A549 (cell line): ENCODE measurements around the gene PHGDH. TPM values are rescaled to one million over a fixed set of nuclear protein-coding genes. Genes with fewer than 3 reads are reported as not detected.

Experiments used
- ATAC-seq, 2 experiments: fragments of 200-7000 bp in 1 of 2; fragments of >200 bp in 1 of 2; cut with Nextera tagmentation in 1 of 2; cut with Tn5 transposase in 1 of 2; 3 replicates each; pipeline versions ENCODE4 v1.8.0 to v1.9.1; 2018 to 2020; ENCODE audit warnings: mild to moderate bottlenecking in 1 of 2, moderate library complexity in 1 of 2
- CTCF ChIA-PET: fragments of 300-600 bp; sonication (Branson Sonifier 250); formaldehyde crosslinking; extraction: SDS; loops from one replicate; lab custom pipeline; 2021; ENCODE audit warnings: antibody characterized with exemption, inconsistent platforms; lab: Yijun Ruan, JAX
- POLR2A ChIA-PET: fragments of 350-600 bp; formaldehyde crosslinking; extraction: SDS; loops from one replicate; lab custom pipeline; 2021; ENCODE audit warnings: antibody characterized with exemption, inconsistent platforms; lab: Yijun Ruan, JAX
- DNase-seq, 2 experiments: peaks; one replicate each; pipeline versions ENCODE4 v3.0.0 to v3.0.0-alpha.2; 2011 to 2016; ENCODE audit warnings: low read depth in 1 of 2, low spot score in 1 of 2
- FAIRE-seq: peaks from 2 replicates; lab custom pipeline; 2011; peaks lifted over from hg19 to GRCh38; lab: Jason Lieb, UNC
- H3K27ac ChIP-seq, 2 experiments: fragments of >200 bp; sonication (Bioruptor Twin); formaldehyde crosslinking; 3 replicates each; pipeline ENCODE4 v1.5.1; 2016 to 2017
- H3K4me1 ChIP-seq: fragments of >200 bp; sonication (Bioruptor Twin); formaldehyde crosslinking; 3 replicates; pipeline ENCODE4 v1.6.1; 2016
- H3K4me2 ChIP-seq: fragments of >200 bp; sonication (Bioruptor Twin); formaldehyde crosslinking; 3 replicates; pipeline ENCODE4 v1.6.1; 2016
- H3K4me3 ChIP-seq: fragments of >200 bp; sonication (Bioruptor Twin); formaldehyde crosslinking; 3 replicates; pipeline ENCODE4 v1.5.1; 2016
- H3K9me3 ChIP-seq: fragments of >200 bp; sonication (Bioruptor Twin); formaldehyde crosslinking; 3 replicates; pipeline ENCODE4 v1.6.1; 2016
- BHLHE40 ChIP-seq: IDR thresholded peaks from 2 replicates; pipeline ENCODE4 v1.6.1; 2012; ENCODE audit warnings: low read depth, low read length, inconsistent platforms
- CBX2 ChIP-seq: fragments of 200-600 bp; sonication (generic); IDR thresholded peaks from 2 replicates; pipeline ENCODE4 v1.6.1; 2016; ENCODE audit warnings: low read depth, mild to moderate bottlenecking, borderline replicate concordance
- EP300 ChIP-seq, 2 experiments: fragments of >200 bp; sonication (Bioruptor Twin); formaldehyde crosslinking; IDR thresholded peaks; 2 replicates in 1 of 2; 3 replicates in 1 of 2; pipeline ENCODE4 v1.6.1; 2016 to 2017
- FOSB ChIP-seq: fragments of 250-450 bp; sonication (Bioruptor Pico); IDR thresholded peaks from 2 replicates; pipeline ENCODE4 v1.5.0; 2020; ENCODE audit warnings: mild to moderate bottlenecking, moderate library complexity
- HDAC2 ChIP-seq: fragments of 200-600 bp; sonication (generic); IDR thresholded peaks from 2 replicates; pipeline ENCODE4 v1.6.1; 2016
- HOXA7 ChIP-seq: fragments of 250-450 bp; sonication (Bioruptor Pico); IDR thresholded peaks from 2 replicates; pipeline ENCODE4 v1.5.0; 2020; ENCODE audit warnings: mild to moderate bottlenecking, moderate library complexity
- JUN ChIP-seq, 2 experiments: fragments of >200 bp; sonication (Bioruptor Twin); formaldehyde crosslinking; IDR thresholded peaks; 2 replicates in 1 of 2; 3 replicates in 1 of 2; pipeline ENCODE4 v1.6.1; 2016 to 2017
- JUNB ChIP-seq: fragments of >200 bp; sonication (Bioruptor Twin); formaldehyde crosslinking; IDR thresholded peaks from 2 replicates; pipeline ENCODE4 v1.6.1; 2016
- KDM1A ChIP-seq: fragments of 200-600 bp; sonication (generic); IDR thresholded peaks from 2 replicates; pipeline ENCODE4 v1.6.1; 2016; ENCODE audit warnings: low read depth, mild to moderate bottlenecking
- MAFK ChIP-seq: fragments of 450-650 bp; IDR thresholded peaks from 2 replicates; pipeline ENCODE4 v1.6.1; 2014; ENCODE audit not compliant: partially characterized antibody
- NR3C1 ChIP-seq: fragments of >200 bp; sonication (Bioruptor Twin); formaldehyde crosslinking; IDR thresholded peaks from 3 replicates; pipeline ENCODE4 v1.6.1; 2017
- PHF8 ChIP-seq: fragments of 200-600 bp; sonication (generic); IDR thresholded peaks from 2 replicates; pipeline ENCODE4 v1.6.1; 2016; ENCODE audit warnings: low read depth, mild to moderate bottlenecking, antibody characterized with exemption, moderate library complexity, borderline replicate concordance
- POLR2A ChIP-seq: IDR thresholded peaks from 2 replicates; pipeline ENCODE4 v1.6.1; 2012; ENCODE audit warnings: mild to moderate bottlenecking, low read length
- POLR2AphosphoS2 ChIP-seq: conservative IDR thresholded peaks from 2 replicates; pipeline ENCODE4 v1.6.1; 2012; ENCODE audit warnings: low read length, improper control_type of control experiment, inconsistent platforms
- RAD21 ChIP-seq, 2 experiments: fragments of >200 bp in 1 of 2; sonication (Bioruptor Twin) in 1 of 2; formaldehyde crosslinking in 1 of 2; IDR thresholded peaks in 1 of 2; conservative IDR thresholded peaks in 1 of 2; 2 replicates in 1 of 2; 3 replicates in 1 of 2; pipeline ENCODE4 v1.6.1; 2012 to 2018; ENCODE audit warnings: inconsistent platforms in 1 of 2
- RCOR1 ChIP-seq: fragments of 150-350 bp; IDR thresholded peaks from 2 replicates; pipeline ENCODE4 v1.6.1; 2014; ENCODE audit warnings: antibody characterized with exemption, low read length, low read depth
- RFX5 ChIP-seq: fragments of 450-650 bp; IDR thresholded peaks from 2 replicates; pipeline ENCODE4 v1.7.1; 2014; ENCODE audit warnings: antibody characterized with exemption, mild to moderate bottlenecking, moderate library complexity
- SMC3 ChIP-seq: fragments of >200 bp; sonication (Bioruptor Twin); formaldehyde crosslinking; IDR thresholded peaks from 3 replicates; pipeline ENCODE4 v1.6.1; 2018; ENCODE audit warnings: inconsistent platforms
- TFCP2L1 ChIP-seq: fragments of 250-450 bp; sonication (Bioruptor Pico); IDR thresholded peaks from 2 replicates; pipeline ENCODE4 v1.5.0; 2021; ENCODE audit warnings: mild to moderate bottlenecking
- ZNF302 ChIP-seq: fragments of 250-450 bp; sonication (Bioruptor Pico); IDR thresholded peaks from 2 replicates; pipeline ENCODE4 v1.9.0; 2021; ENCODE audit warnings: inconsistent platforms, mild to moderate bottlenecking, moderate library complexity
- ZSCAN20 ChIP-seq: fragments of 250-450 bp; sonication (Bioruptor Pico); IDR thresholded peaks from 2 replicates; pipeline ENCODE4 v1.8.0; 2022; ENCODE audit warnings: mild to moderate bottlenecking, moderate library complexity
- WGBS: methylation state at CpG from one replicate; pipeline ENCODE4 v1.1.6; 2017; ENCODE audit errors: missing lambda C conversion rate; 5-methylcytosine and 5-hydroxymethylcytosine counted together
- polyA plus RNA-seq, 4 experiments: library from polyadenylated mRNA; depleted of rRNA in 3 of 4; stranded (reverse); fragments of >200 nt; fragmentation: RNase III in 1 of 4; extraction: RNeasy Plus Mini Kit Qiagen cat#74134 plus additional on column Dnase treatment in 1 of 4; gene quantifications; 2 replicates in 3 of 4; 3 replicates in 1 of 4; pipeline ENCODE4 v1.2.3, GENCODE V29; 2011 to 2017
- TF ChIP-seq, protein P1 (sequence below): IDR thresholded peaks from 2 replicates; pipeline ENCODE4 v1.6.1; 2012; ENCODE audit warnings: low read depth, borderline replicate concordance
- TF ChIP-seq, protein P2 (sequence below): IDR thresholded peaks from 2 replicates; pipeline ENCODE4 v1.6.1; 2012
- TF ChIP-seq, protein P3 (sequence below): fragments of 450-650 bp; IDR thresholded peaks from 2 replicates; pipeline ENCODE4 v1.6.1; 2014; ENCODE audit warnings: antibody characterized with exemption
- TF ChIP-seq, protein P4 (sequence below): fragments of 150-350 bp; IDR thresholded peaks from 2 replicates; pipeline ENCODE4 v1.6.1; 2014; ENCODE audit warnings: low read depth, mild to moderate bottlenecking, low read length

PHGDH gene
- polyA plus RNA-seq, 2 of the 4 experiments (the other 2 are of a cell fraction), result 41.4 to 65.6 TPM

DNA sequence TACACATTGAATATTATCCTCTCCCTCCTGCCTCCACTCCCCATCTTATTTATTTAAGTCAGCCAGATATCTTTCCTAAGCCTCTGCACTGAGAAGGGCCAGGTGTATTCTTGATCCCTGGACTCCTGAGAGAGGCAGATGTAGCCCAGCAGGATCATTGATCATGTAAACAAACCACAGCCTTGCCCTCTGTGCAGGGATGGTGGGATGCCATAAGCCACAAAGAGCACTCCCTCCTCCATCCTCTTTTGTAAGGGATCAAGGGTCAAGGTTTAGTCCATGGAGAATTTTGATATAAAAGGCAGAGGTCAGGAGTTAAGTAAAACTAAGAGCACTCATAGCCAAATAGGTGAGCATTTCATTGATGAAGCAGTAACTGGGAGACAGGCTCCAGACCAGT, 17.3 kb downstream of the PHGDH start:
- ChIA-PET POLR2A (no interaction called here), CTCF (interaction anchor here (2.0 kb wide), 1 partner anchor 15 kb away, joined by 6 read pairs; no protein-coding TSS in a partner anchor)
- Histone ChIP-seq H3K4me1 (no peaks in the 10 kb centered on the region), H3K4me3 (no peak overlapping the region), H3K9me3 (no peaks in the 10 kb centered on the region), H3K27ac (no peak overlapping the region), H3K4me2 (no peak overlapping the region)
- FAIRE-seq, result no peak
- TF ChIP-seq, protein P1, sequence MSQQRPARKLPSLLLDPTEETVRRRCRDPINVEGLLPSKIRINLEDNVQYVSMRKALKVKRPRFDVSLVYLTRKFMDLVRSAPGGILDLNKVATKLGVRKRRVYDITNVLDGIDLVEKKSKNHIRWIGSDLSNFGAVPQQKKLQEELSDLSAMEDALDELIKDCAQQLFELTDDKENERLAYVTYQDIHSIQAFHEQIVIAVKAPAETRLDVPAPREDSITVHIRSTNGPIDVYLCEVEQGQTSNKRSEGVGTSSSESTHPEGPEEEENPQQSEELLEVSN, result no peak
- TF ChIP-seq SMC3 (no peak), POLR2A (no peak), BHLHE40 (no peak), ZNF302 (no peak), RAD21 (conservative IDR thresholded peaks at IDR 0.05 in 1 of 2, IDR thresholded peaks at IDR 0.05 in 1 of 2) (no peak), HOXA7 (CRISPR knock-in tag) (no peak), PHF8 (no peak), FOSB (CRISPR knock-in tag) (no peak), NR3C1 (no peak)
- TF ChIP-seq, protein P2, sequence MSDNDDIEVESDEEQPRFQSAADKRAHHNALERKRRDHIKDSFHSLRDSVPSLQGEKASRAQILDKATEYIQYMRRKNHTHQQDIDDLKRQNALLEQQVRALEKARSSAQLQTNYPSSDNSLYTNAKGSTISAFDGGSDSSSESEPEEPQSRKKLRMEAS, result no peak
- TF ChIP-seq, protein P3, sequence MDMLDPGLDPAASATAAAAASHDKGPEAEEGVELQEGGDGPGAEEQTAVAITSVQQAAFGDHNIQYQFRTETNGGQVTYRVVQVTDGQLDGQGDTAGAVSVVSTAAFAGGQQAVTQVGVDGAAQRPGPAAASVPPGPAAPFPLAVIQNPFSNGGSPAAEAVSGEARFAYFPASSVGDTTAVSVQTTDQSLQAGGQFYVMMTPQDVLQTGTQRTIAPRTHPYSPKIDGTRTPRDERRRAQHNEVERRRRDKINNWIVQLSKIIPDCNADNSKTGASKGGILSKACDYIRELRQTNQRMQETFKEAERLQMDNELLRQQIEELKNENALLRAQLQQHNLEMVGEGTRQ, result no peak
- no peak for ATAC-seq
- DNase-seq, result no peak

DNA sequence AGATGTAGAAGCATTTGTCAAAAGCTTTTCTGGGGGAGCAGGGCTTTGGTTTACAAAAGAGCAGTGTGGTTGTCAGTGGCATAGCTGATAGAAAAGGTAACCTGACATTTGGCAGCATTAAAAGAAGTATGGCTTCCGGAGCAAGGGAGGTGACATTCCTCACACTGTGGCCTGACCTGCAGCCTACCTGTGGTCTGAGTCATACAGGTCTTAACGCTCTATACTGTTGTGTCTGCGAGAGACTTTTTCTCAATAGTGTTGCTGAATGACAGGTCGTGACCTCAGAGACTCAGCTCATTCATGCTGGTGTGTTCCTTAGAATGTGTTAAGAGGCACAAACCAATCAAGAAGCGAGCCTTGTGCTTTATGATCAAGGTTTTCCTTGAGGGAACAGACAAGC, 19.3 kb downstream of the PHGDH start:
- ChIA-PET CTCF (interaction anchor here (0.7 to 0.9 kb wide), 2 partner anchors 14 to 359 kb away, joined by 3 read pairs; no protein-coding TSS in a partner anchor), POLR2A (interaction anchor here (0.8 kb wide), 1 partner anchor 19 kb away, joined by 4 read pairs; no protein-coding TSS in a partner anchor)
- DNase-seq (no peak), FAIRE-seq (no peak), ATAC-seq (no peak)
- Histone ChIP-seq H3K4me3 (no peak overlapping the region), H3K4me2 (no peak overlapping the region), H3K9me3 (no peaks in the 10 kb centered on the region), H3K27ac (no peak overlapping the region), H3K4me1 (no peaks in the 10 kb centered on the region)
- 88% methylated on average over 5 of the region's 5 CpGs for WGBS
- no peak for TF ChIP-seq HDAC2
- no peak for TF ChIP-seq JUN (IDR thresholded peaks at IDR 0.05)
- TF ChIP-seq FOSB (CRISPR knock-in tag), result no peak
- TF ChIP-seq ZSCAN20 (CRISPR knock-in tag), result no peak

DNA sequence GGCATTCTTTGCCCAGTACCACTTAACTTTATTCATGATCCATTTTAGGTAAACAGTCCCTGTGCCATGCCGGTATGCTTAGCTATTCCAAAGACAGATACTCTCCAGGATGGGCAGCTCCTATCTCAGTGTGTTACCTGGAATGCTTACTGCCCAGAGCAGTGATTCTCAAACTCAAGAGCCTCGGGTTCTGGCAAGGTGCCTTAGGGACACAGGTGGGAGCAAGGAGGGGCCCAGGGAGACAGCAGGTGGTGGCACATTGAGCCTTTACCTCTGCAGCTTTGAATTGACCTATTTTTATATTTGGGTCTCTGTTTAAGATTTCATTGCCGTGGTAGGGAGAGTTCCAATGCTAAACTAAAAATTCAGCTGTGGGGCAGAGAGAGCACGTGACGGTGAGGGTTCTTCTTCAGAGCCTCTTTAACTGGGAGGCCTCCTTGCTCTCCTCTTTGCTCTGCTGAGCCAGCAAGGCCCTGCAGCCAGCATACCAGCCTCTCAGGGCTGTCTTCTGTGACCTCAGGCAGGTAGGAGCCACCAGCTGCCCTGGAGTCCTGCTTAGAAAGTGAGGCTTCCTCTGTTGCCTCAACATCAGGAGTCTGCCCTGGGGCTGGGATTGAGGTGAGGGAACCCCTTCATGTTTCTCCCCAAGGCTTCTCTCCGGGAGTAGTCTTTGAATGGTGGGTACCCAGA, 20.2 kb downstream of the PHGDH start:
- WGBS, result 67% methylated on average over 5 of the region's 6 CpGs
- Histone ChIP-seq H3K27ac (no peak overlapping the region), H3K9me3 (no peaks in the 10 kb centered on the region), H3K4me2 (no peak overlapping the region), H3K4me1 (no peaks in the 10 kb centered on the region), H3K4me3 (no peak overlapping the region)
- ChIA-PET POLR2A (interaction anchor here (0.8 kb wide), 1 partner anchor 19 kb away, joined by 4 read pairs; no protein-coding TSS in a partner anchor), CTCF (interaction anchor here (0.7 to 4.8 kb wide), 3 partner anchors 13 to 359 kb away, joined by 3 to 32 read pairs (median 3); no protein-coding TSS in a partner anchor)
- no peak for DNase-seq
- TF ChIP-seq JUNB (no peak), CBX2 (no peak), TFCP2L1 (no peak), POLR2AphosphoS2 (no peak), EP300 (IDR thresholded peaks at IDR 0.05) (no peak), HOXA7 (CRISPR knock-in tag) (no peak), JUN (IDR thresholded peaks at IDR 0.05) (no peak), KDM1A (no peak), FOSB (CRISPR knock-in tag) (no peak), RCOR1 (no peak), MAFK (no peak), POLR2A (no peak), RFX5 (no peak)
- TF ChIP-seq, protein P4, sequence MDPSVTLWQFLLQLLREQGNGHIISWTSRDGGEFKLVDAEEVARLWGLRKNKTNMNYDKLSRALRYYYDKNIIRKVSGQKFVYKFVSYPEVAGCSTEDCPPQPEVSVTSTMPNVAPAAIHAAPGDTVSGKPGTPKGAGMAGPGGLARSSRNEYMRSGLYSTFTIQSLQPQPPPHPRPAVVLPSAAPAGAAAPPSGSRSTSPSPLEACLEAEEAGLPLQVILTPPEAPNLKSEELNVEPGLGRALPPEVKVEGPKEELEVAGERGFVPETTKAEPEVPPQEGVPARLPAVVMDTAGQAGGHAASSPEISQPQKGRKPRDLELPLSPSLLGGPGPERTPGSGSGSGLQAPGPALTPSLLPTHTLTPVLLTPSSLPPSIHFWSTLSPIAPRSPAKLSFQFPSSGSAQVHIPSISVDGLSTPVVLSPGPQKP, result no peak
- no peak for FAIRE-seq
- ATAC-seq, result no peak
